T-cell (primary cell): Measurements from ENCODE around the gene FILIP1L. TPM values are rescaled to one million over a fixed set of nuclear protein-coding genes. Genes with fewer than 3 reads are reported as not detected.

Source experiments
- ATAC-seq, 4 experiments: fragments of 200-7000 bp in 3 of 4; fragments of 150-1000 bp in 1 of 4; cut with Tn5 transposase; replicated peaks in 1 of 4; 1 replicate in 3 of 4; 2 replicates in 1 of 4; pipeline ENCODE4 v1.10.0; 2021; ENCODE audit warnings: moderate library complexity in 3 of 4, mild to moderate bottlenecking in 2 of 4, moderate number of reproducible peaks in 1 of 4
- CTCF ChIA-PET, 2 donors: fragments of 300-600 bp; sonication (Branson Sonifier 250); formaldehyde crosslinking; loops; one replicate each; lab custom pipeline; 2022; ENCODE audit warnings: antibody characterized with exemption in 2 of 2; lab: Charles Lee
- POLR2A ChIA-PET, 2 donors: fragments of 300-600 bp; sonication (Branson Sonifier 250); formaldehyde crosslinking; loops; one replicate each; lab custom pipeline; 2022; ENCODE audit warnings: antibody characterized with exemption in 2 of 2; lab: Charles Lee
- DNase-seq, 35 experiments: peaks; one replicate each; pipeline versions ENCODE4 v3.0.0 to v3.0.0-alpha.2; 2013 to 2023
- H3K27ac ChIP-seq: one replicate; pipeline ENCODE4 v1.5.1; 2013; ENCODE audit warnings: low read length
- H3K27me3 ChIP-seq, 2 experiments: replicated peaks in 1 of 2; 1 replicate in 1 of 2; 2 replicates in 1 of 2; pipeline versions ENCODE4 v1.6.1 to v1.7.0; 2013; ENCODE audit warnings: low read length in 1 of 2, mixed read lengths in 1 of 2; ENCODE audit not compliant: control insufficient read depth in 2 of 2, insufficient read depth in 2 of 2; ENCODE audit errors: extremely low read depth in 1 of 2
- H3K36me3 ChIP-seq, 2 donors: 1 replicate in 1 of 2; 2 replicates in 1 of 2; pipeline versions ENCODE4 v1.6.1 to v1.7.0; 2013; ENCODE audit warnings: low read length in 1 of 2; ENCODE audit not compliant: control insufficient read depth in 2 of 2, insufficient read depth in 1 of 2; ENCODE audit errors: extremely low read depth in 1 of 2
- H3K4me1 ChIP-seq, 2 experiments: 1 replicate in 1 of 2; 2 replicates in 1 of 2; pipeline versions ENCODE4 v1.6.1 to v1.7.0; 2013; ENCODE audit warnings: low read length in 2 of 2, mixed read lengths in 1 of 2; ENCODE audit not compliant: insufficient read depth in 2 of 2, control insufficient read depth in 1 of 2; ENCODE audit errors: extremely low read depth in 1 of 2
- H3K4me3 ChIP-seq, 2 donors: 1 replicate in 1 of 2; 2 replicates in 1 of 2; pipeline versions ENCODE4 v1.5.1 to v1.7.0; 2013; ENCODE audit warnings: mild to moderate bottlenecking in 2 of 2, low read length in 1 of 2, moderate library complexity in 1 of 2; ENCODE audit not compliant: control insufficient read depth in 1 of 2; ENCODE audit errors: extremely low read depth in 1 of 2
- H3K9me3 ChIP-seq: 2 replicates; pipeline ENCODE4 v1.7.0; 2013
- H3K27ac Mint-ChIP-seq, 2 donors: one replicate each; pipeline ENCODE4 v1.8.0; 2020 to 2021; ENCODE audit warnings: mild to moderate bottlenecking in 2 of 2, mixed read lengths in 2 of 2
- H3K27me3 Mint-ChIP-seq, 2 donors: one replicate each; pipeline ENCODE4 v1.8.0; 2021 to 2022; ENCODE audit warnings: mixed read lengths in 2 of 2
- H3K36me3 Mint-ChIP-seq: one replicate; pipeline ENCODE4 v1.8.0; 2021; ENCODE audit warnings: mixed read lengths
- H3K4me1 Mint-ChIP-seq, 3 donors: one replicate each; pipeline ENCODE4 v1.8.0; 2020 to 2022; ENCODE audit warnings: mixed read lengths in 3 of 3, mild to moderate bottlenecking in 1 of 3
- H3K4me3 Mint-ChIP-seq, 3 donors: one replicate each; pipeline ENCODE4 v1.8.0; 2020 to 2022; ENCODE audit warnings: mild to moderate bottlenecking in 3 of 3, mixed read lengths in 3 of 3, moderate library complexity in 3 of 3
- H3K9me3 Mint-ChIP-seq, 3 donors: one replicate each; pipeline ENCODE4 v1.8.0; 2020 to 2022; ENCODE audit warnings: mixed read lengths in 3 of 3
- WGBS: methylation state at CpG from one replicate; pipeline ENCODE4 v1.1.5; 2013; ENCODE audit warnings: missing lambda C conversion rate; ENCODE audit not compliant: insufficient coverage; 5-methylcytosine and 5-hydroxymethylcytosine counted together
- total RNA-seq, 35 experiments: library from RNA in 6 of 35; stranded (reverse) in 6 of 35; fragments of 120-200 nt in 1 of 35; gene quantifications; one replicate each; pipeline versions ENCODE4 v1.2.1 to v1.2.4 and lab custom pipeline; 2013 to 2026

Gene FILIP1L
- total RNA-seq, 5 donors from 2014 or later (not counting 1 experiment from before 2014, with no cell fraction given) = 0.10 to 0.38 (median 0.27) TPM; not detected in 1

GRCh38 chr3:99882436-99883137 is 231.7 kb downstream of the FILIP1L start:
- H3K4me1 Mint-ChIP-seq = peaks cover 24 to 34% (median 24%) of the 10 kb centered on the region in 3 donors
- no peak overlapping the region for H3K27ac Mint-ChIP-seq
- no peak overlapping the region for H3K27ac ChIP-seq
- H3K9me3 Mint-ChIP-seq = no peaks in the 10 kb centered on the region
- peaks cover 6% of the 10 kb centered on the region for H3K36me3 Mint-ChIP-seq
- ChIA-PET POLR2A (no interaction called here), CTCF (interaction anchor here in 1 of 2 donors (1.6 kb wide), 1 partner anchor 14 kb away, joined by 4 read pairs; no protein-coding TSS in a partner anchor)
- H3K4me3 ChIP-seq = no peak overlapping the region
- no peaks in the 10 kb centered on the region for H3K36me3 ChIP-seq
- no peak for ATAC-seq
- DNase-seq = no peak
- H3K27me3 Mint-ChIP-seq = no peaks in the 10 kb centered on the region
- peaks cover 0 to 11% of the 10 kb centered on the region in 2 experiments for H3K4me1 ChIP-seq
- H3K9me3 ChIP-seq = no peaks in the 10 kb centered on the region
- 100% methylated on average over 1 of the region's 1 CpG for WGBS
- no peak overlapping the region for H3K4me3 Mint-ChIP-seq
- H3K27me3 ChIP-seq = no peaks in the 10 kb centered on the region

- POLR2A ChIA-PET = no interaction called here
- no peak for ATAC-seq
Measured at GRCh38 chr3:99881121-99881524, 233.2 kb downstream of the FILIP1L start.

GRCh38 chr3:99879275-99879674 is 235.0 kb downstream of the FILIP1L start:
- DNase-seq (no peak), ATAC-seq (no peak)
- H3K36me3 Mint-ChIP-seq = no peaks in the 10 kb centered on the region
- ChIA-PET CTCF (no interaction called here), POLR2A (no interaction called here)
- Histone ChIP-seq H3K4me1 (peaks cover 7 to 13% of the 10 kb centered on the region in 2 experiments), H3K27me3 (no peaks in the 10 kb centered on the region), H3K4me3 (no peak overlapping the region), H3K27ac (no peak overlapping the region), H3K9me3 (no peaks in the 10 kb centered on the region), H3K36me3 (no peaks in the 10 kb centered on the region)
- no peaks in the 10 kb centered on the region for H3K9me3 Mint-ChIP-seq
- H3K27me3 Mint-ChIP-seq = no peaks in the 10 kb centered on the region
- H3K4me3 Mint-ChIP-seq = no peak overlapping the region
- H3K27ac Mint-ChIP-seq = peak overlapping the region in 1 of 2 donors; percentile 0
- WGBS = 100% methylated on average over 1 of the region's 2 CpGs
- H3K4me1 Mint-ChIP-seq = peaks cover 23 to 37% (median 30%) of the 10 kb centered on the region in 3 donors

More at GRCh38 chr3:99881121-99881524, 233.2 kb downstream of the FILIP1L start:
- Mint-ChIP-seq H3K4me1 (peaks cover 29 to 45% (median 30%) of the 10 kb centered on the region in 3 donors), H3K9me3 (no peaks in the 10 kb centered on the region), H3K27me3 (no peaks in the 10 kb centered on the region), H3K4me3 (no peak overlapping the region), H3K27ac (no peak overlapping the region), H3K36me3 (peaks cover 3% of the 10 kb centered on the region)
- Histone ChIP-seq H3K27me3 (no peaks in the 10 kb centered on the region), H3K36me3 (no peaks in the 10 kb centered on the region), H3K4me3 (no peak overlapping the region), H3K27ac (no peak overlapping the region), H3K4me1 (peaks cover 3 to 11% of the 10 kb centered on the region in 2 experiments), H3K9me3 (no peaks in the 10 kb centered on the region)
- WGBS = 100% methylated on average over 1 of the region's 2 CpGs
- CTCF ChIA-PET = interaction anchor here in 1 of 2 donors (0.6 kb wide), 1 partner anchor 49 kb away, joined by 3 read pairs; no protein-coding TSS in a partner anchor
- DNase-seq = no peak

GRCh38 chr3:99878005-99878404 is 236.3 kb downstream of the FILIP1L start:
- Mint-ChIP-seq H3K4me3 (no peak overlapping the region), H3K4me1 (peaks cover 11 to 25% (median 19%) of the 10 kb centered on the region in 3 donors), H3K27ac (peak overlapping the region in 1 of 2 donors; percentile 57), H3K9me3 (no peaks in the 10 kb centered on the region), H3K27me3 (no peaks in the 10 kb centered on the region), H3K36me3 (no peaks in the 10 kb centered on the region)
- ChIA-PET POLR2A (interaction anchor here in 1 of 2 donors (0.6 kb wide), 1 partner anchor 865 kb away, joined by 3 read pairs; no protein-coding TSS in a partner anchor), CTCF (no interaction called here)
- Histone ChIP-seq H3K4me1 (peaks cover 7 to 12% of the 10 kb centered on the region in 2 experiments), H3K27me3 (peaks cover 0 to 2% of the 10 kb centered on the region in 2 experiments), H3K9me3 (no peaks in the 10 kb centered on the region), H3K27ac (no peak overlapping the region), H3K4me3 (no peak overlapping the region), H3K36me3 (no peaks in the 10 kb centered on the region)
- no CpG with 5 or more reads among the region's 1 CpG for WGBS
- DNase-seq (no peak), ATAC-seq (no peak)

- Histone ChIP-seq H3K27me3 (peaks cover 0 to 2% of the 10 kb centered on the region in 2 experiments), H3K9me3 (no peaks in the 10 kb centered on the region), H3K27ac (no peak overlapping the region), H3K4me3 (no peak overlapping the region), H3K4me1 (peaks cover 7 to 12% of the 10 kb centered on the region in 2 experiments), H3K36me3 (no peaks in the 10 kb centered on the region)
- Mint-ChIP-seq H3K9me3 (no peaks in the 10 kb centered on the region), H3K27ac (no peak overlapping the region), H3K4me3 (peak overlapping the region in 2 of 3 donors; percentile 64 to 79), H3K27me3 (no peaks in the 10 kb centered on the region), H3K4me1 (peaks cover 11 to 23% (median 22%) of the 10 kb centered on the region in 3 donors), H3K36me3 (no peaks in the 10 kb centered on the region)
- CTCF ChIA-PET = no interaction called here
- ATAC-seq (no peak), DNase-seq (no peak)
- WGBS = no CpG with 5 or more reads among the region's 4 CpGs
- POLR2A ChIA-PET = interaction anchor here in 1 of 2 donors (0.6 kb wide), 1 partner anchor 866 kb away, joined by 3 read pairs; no protein-coding TSS in a partner anchor
Measured at GRCh38 chr3:99877031-99877579, 237.2 kb downstream of the FILIP1L start.
